Measurements from ENCODE around the gene SETD3.

- peak; percentile 32 for TF ChIP-seq CTCF (conservative IDR thresholded peaks at IDR 0.05; ENCODE audit: low read depth, low read length)
- TF ChIP-seq EZH2 (IDR thresholded peaks at IDR 0.05; ENCODE audit: low read length, unreplicated experiment): no peak
Measured at GRCh38 chr14:99440278-99440677, 40.4 kb downstream of the SETD3 start.
